Transverse colon (tissue), 4 donors: ENCODE data around the gene FAM204A.

ENCODE experiments used
- CTCF ChIP-seq, 5 experiments: fragments of 200-600 bp in 3 of 5; fragments of 450-650 bp in 2 of 5; sonication (generic) in 3 of 5; IDR thresholded peaks; 1 replicate in 2 of 5; 2 replicates in 3 of 5; pipeline ENCODE4 v1.5.1; 2016 to 2017; ENCODE audit warnings: antibody characterized with exemption in 5 of 5, inconsistent platforms in 3 of 5, mild to moderate bottlenecking in 2 of 5, moderate library complexity in 1 of 5
- EP300 ChIP-seq: sonication (generic); formaldehyde crosslinking; IDR thresholded peaks from one replicate; pipeline ENCODE4 v1.6.1; 2017; ENCODE audit warnings: antibody characterized with exemption, low read depth
- POLR2A ChIP-seq: fragments of 450-650 bp; IDR thresholded peaks from one replicate; pipeline ENCODE4 v1.6.1; 2016; ENCODE audit warnings: antibody characterized with exemption, mild to moderate bottlenecking, moderate library complexity
- POLR2AphosphoS5 ChIP-seq, 3 donors: sonication (generic); formaldehyde crosslinking; IDR thresholded peaks; one replicate each; pipeline ENCODE4 v1.6.1; 2016; ENCODE audit warnings: antibody characterized with exemption in 3 of 3

GRCh38 chr10:118349235-118349634, 7.1 kb upstream of the FAM204A start:
- TF ChIP-seq POLR2A (no peak), CTCF (IDR thresholded peaks at IDR 0.05) (no peak), POLR2AphosphoS5 (IDR thresholded peaks at IDR 0.05) (no peak), EP300 (no peak)
